Cortex of kidney (tissue), 1 donor: ENCODE measurements around the gene SDCBP2.
"Not testable (repeated sequence)": the region's sequence is repeated elsewhere in the genome, so short reads cannot be mapped to it uniquely, and the experiment has no call there.

Experiments used
- DNase-seq: peaks from one replicate; lab custom pipeline; 2025; lab: John Stamatoyannopoulos, UW

Gene SDCBP2

DNA sequence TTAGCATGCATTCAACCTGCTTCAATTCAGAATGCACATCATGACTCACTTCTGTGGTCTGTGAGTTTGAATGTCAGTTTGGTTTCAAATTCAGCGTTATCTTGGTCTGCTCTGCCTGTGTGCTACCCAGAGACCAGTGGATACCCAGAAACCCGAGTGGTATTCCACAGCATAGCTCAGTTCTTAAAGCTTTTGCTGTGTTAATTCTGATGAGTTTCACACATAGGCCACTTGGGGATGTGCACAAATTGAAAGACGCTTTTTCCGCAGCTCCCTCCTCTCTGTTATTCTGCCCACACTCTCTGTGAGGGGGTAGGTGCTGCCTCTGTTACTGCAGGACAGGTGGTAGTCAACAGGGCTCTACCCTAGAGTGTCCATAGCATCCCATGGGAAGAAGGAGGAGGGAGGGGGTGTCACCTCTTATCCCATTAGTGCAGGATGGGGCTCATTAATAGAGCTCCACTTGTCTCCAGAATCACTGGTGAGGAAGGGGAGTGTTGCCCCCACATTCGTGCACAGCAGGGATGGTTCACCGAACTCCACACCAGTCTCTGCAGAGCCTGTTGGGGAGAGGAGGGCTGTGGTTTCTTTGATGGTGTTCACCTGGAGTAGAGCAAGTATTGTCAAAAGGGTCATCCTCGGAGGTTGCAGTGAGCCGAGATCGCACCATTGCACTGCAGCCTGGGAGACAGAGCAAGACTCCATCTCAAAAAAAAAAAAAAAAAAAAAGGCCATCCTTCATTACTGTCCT lies 29.2 kb upstream of the SDCBP2 start:
- no peak for DNase-seq

DNA sequence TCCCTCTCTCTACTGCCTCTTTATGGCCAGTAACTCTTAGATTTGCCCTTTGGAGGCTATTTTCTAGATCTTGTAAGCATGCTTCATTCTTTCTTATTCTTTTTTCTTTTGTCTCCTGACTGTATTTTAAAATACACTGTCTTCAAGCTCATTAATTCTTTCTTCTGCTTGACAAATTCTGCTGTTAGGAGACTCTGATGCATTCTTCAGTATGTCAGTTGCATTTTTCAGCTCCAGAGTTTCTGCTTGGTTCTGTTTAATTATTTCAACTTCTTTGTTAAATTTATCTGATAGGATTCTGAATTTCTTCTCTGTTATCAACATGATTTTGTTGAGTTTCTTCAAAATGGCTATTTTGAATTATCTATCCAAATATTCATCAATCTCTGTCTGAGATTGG lies 25.0 kb upstream of the SDCBP2 start:
- DNase-seq, result no peak

DNA sequence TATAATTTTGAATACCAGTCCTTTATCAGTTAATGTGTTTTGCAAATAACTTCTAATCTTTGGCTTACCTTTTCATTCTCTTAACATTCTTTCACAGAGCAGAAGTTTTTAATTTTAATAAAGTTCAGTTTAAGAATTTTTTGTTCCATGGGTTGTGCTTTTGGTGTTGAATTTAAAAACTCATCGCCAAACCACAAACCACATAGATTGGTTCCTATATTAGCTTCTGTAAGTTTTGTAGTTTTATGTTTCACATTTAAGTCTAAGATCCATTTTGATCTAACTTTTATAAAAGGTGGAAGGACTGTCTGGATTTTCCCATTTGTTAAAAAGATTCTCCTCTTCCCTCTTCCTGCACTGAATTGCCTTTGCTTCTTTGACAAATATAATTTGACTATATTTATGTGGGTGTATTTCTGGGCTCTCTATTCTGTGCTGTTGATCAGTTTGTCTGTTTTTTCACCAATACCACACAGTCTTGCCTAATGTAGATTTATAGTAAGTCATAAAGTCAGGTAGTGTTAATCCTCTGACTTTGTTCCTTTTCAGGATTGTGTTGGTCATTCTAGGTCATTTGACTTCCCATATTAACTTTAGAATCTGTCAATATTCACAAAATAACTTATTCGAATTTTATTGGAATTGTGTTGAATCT lies 17.5 kb upstream of the SDCBP2 start:
- no peak for DNase-seq

DNA sequence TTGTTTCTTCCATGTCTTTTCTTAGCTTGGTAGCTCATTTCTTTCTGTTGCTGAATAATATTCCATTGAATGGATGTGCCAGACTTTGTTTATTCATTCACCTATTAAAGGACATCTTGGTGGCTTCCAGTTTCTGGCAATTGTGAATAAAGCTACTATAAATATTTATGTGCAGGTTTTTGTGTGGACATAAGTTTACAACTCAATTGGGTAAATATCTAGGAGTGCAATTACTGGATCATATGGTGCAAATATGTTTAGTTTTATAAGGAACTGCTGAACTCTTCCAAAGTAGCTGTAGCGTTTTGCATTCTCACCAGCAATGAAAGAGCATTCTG lies 16.8 kb upstream of the SDCBP2 start:
- DNase-seq, result no peak

DNA sequence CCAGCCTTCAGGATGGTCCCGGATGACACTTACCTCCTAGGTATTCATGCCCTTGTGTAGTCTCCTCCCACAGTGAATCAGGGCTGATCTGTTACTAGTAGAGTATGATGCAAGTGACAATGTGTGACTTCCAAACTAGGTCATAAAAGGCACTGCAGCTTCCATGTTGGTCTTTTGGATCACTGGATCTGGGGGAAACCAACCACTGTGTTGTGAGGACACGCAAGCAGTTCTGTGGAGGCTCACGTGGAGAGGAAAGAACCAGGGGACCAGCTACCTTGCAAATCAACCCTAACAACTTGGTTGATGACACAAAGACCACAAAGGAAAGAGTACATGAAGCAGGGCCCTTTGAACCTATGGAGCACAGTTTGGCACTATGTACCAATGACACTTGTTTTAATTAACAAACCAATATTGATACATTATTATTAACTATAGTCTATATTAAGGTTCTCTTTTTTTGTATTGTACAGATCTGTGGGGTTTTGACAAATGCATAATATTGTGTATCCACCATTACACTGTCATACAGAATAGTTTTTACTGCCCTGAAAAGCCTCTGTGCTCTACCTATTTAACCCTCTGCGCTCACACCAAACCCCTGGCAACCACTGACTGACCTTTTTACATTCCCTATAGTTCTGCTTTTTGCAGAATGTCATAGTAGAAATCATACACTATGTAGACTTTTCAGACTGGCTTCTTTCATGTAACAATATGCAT lies 16.3 kb upstream of the SDCBP2 start:
- no peak for DNase-seq

DNA sequence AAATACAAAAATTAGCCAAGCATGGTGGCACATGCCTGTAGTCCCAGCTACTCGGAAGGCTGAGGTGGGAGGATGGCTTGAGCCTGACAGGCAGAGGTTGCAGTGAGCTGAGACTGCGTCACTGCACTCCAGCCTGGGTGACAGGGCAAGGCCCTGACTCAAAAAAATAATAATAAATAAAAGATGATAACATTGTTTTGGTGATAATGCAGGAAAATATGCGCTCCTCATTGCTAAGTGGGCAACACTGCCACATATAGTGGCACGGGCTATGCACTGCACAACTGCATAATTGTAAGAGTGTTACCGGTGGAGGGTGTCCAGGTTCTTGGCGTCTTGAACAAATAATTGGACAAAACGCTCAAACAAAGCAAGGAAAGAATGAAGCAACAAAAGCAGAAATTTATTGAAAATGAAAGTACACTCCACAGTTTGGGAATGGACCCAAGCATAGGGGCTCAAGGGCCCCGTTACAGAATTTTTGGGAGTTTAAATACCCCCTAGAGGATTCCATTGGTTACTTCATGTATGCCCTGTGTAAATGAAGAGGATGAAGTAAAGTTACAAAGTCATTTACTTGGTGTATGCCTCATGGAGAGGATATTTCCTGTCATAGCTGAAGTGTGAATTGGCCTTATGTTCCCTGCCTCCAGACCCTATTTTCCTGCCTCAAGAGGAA lies 14.6 kb upstream of the SDCBP2 start:
- DNase-seq, result not testable (repeated sequence)

DNA sequence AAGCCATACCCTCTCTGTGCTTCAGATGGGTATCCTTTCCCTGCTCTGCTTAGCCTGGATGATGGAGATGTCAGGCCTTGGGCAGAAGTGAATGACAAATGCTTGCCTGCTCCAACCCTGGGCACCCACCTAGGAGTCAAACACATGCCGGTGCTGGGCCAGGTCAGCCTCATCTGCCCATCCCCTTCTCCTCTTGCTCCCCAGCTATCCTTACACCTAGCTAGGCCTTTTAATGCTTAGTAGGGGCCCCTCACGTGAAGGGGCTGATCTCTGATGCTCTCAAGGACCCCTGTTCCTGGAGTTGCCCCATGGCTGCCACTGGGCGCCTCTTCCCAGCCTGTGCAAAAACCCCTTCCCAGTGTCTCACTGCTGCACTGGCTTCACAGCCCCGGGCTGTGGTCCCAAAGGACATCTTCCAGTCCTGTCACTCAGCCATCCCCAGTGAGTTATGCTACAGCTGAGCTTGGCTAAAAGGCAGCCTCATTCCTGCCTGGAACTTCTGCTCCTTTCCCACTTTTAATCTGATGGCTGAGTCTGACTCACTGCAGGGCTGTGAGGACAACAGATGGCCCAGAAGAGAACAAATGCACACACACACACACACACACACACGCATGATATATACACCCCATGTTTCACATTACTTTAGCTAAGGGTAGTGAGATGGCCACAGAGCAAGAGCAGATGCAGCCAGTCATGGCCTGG lies 12.8 kb upstream of the SDCBP2 start:
- no peak for DNase-seq

DNA sequence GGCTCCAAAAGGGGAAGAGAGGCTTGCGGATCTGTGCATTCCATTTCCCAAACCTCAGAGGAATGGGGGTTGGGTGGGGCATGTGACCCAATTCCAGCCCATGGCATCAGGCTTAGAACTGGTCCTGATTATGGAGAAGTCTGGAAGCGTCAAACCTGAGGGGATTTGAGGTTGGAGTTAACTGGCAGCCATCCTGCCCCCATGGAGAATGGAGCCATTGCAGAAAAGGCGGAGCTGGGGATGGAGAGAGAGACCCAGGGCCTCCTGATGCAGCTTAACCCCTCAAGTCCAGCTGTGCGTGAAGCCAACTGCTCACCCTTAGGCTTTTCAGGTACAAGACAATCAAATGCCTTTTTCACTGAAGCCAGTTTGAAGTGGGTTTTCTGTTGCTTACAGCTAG lies 9.9 kb upstream of the SDCBP2 start:
- no peak for DNase-seq

DNA sequence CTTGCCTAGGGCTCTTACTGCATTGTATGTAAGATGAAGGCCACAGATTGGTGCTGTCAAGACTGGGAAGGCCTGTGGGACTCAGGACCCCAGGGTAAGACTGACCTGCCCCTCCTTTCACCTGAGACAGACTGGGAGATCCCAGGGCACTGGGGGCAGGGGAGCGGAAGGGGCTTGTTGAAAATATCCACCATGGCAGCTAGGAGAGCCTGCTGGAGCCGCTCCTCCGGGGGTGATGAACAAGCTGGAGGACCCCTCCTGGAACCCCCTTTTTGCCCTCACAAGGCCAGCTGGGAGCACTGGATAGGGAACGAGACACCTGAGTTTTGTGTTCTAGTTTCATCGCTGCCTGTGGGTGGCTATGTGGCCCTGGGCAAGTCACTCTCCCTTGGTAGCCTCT lies 9.2 kb upstream of the SDCBP2 start:
- no peak for DNase-seq

DNA sequence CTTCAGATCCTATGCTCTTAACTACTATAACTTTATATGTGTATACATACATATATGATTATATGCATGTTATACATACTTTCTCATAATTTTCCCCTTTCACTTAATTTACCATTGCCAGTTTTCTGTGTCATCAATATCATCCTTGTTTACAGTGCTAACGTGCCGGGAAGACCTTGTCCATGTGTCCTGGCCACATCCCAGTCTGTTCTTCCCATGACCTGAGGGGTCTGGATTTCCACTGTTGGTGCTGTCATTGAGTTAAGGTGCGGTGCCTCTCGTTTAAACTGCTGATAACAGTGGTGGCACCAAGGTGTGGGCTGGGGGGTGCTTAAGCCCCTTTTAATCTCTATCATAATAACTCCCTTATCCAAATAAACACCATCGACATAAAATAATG lies 8.5 kb upstream of the SDCBP2 start:
- DNase-seq, result no peak

DNA sequence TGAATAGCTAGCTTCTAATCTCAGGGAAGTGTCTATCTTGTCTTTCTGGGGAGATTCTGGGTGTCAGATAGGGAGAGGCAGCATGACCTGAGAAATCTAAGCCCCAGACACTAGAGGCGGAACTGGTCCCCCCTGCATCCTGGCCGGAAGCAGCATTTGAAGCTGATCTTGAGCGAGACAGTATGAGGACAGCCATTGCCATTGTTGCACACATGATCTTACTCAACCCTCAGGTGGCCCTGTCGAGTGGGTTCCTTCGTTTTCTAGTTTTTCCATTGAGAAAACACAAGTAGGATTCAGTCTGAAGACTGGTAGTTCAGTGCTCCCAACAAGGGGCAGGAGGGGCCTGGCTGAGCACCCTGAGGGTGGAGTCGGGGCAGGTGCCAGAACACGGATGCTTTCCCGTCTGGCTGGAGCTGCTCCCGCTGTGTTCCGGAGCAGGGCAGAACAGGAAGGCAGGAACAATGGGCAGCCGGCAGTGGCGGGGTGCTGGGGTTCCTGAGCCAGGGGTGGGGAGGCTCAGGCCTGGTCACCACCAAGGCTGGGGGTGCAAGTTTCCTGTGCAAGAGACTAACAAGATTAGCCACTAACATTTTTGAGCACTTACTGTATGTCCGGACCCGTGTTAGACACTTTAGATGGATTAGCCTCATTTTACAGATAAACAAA lies 7.9 kb upstream of the SDCBP2 start:
- no peak for DNase-seq

DNA sequence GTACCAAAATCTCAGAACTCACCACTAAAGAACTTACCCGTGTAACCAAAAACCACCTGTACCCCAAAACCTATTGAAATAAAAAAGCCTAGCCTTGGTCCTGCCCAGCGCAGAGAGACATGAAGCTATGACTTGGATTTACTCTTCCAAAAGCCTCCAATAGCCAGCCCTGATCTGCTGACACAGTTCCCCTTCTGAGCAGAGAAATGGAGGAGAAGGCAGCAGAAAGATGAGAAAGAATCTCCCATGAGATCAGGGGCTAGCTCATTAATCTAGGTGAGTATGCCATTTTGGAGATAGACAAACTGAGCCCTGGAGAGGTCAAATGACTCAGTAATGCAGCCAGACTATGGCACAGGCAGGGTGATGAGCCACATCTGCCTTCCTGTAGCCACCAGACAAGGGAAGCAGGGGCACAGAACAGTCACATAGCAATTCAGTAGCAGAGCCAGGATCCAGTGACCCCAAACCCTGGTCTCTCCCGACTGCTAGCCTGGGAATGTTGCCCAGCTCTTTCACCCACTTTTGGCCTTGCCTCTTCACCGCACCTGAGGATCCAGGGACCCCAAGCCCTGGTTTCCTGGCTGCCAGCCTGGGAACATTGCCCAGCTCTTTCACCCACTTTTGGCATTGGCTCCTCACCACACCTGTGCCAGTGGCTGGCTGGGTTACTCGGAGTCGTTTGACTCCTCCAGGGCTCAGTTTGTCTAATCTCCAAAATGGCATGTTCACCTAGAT lies 7.2 kb upstream of the SDCBP2 start:
- no peak for DNase-seq

DNA sequence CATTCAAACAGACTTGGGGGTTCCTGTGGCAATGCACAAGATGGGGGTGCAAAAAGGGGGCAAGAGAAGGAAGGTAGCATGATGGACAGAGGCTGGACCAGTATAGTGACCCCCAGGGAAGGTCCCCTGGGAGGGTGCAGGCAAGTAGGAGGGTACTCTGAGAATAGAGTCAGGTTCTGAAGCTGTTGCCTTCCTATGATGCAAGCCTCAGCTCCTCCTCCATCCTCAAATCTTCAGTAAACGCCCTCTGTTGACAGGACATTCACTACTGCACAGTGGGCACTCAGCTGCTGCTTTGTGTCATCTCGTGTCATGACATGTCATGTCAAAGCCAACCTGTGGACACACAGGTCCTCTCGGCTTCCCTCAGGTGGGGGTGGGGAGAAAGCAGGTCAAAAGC lies 5.8 kb upstream of the SDCBP2 start:
- DNase-seq, result no peak

DNA sequence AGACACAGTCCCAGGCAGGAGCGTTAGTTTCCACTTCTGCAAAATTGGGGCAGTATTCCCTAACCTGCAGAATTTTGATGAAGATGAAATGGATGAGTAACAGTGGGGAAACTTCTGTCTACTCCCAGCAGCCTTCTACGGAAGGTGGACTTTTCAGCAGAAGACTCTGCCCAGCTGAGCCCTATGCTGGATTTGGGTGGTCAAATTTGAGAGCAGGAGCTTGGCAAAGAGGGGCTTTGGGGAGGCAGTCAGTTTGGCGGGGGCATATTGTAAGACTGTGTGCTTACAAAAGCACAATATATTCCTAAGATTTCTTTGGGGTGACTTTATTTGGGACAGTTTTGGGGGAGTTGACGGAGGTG lies 5.4 kb upstream of the SDCBP2 start:
- no peak for DNase-seq

DNA sequence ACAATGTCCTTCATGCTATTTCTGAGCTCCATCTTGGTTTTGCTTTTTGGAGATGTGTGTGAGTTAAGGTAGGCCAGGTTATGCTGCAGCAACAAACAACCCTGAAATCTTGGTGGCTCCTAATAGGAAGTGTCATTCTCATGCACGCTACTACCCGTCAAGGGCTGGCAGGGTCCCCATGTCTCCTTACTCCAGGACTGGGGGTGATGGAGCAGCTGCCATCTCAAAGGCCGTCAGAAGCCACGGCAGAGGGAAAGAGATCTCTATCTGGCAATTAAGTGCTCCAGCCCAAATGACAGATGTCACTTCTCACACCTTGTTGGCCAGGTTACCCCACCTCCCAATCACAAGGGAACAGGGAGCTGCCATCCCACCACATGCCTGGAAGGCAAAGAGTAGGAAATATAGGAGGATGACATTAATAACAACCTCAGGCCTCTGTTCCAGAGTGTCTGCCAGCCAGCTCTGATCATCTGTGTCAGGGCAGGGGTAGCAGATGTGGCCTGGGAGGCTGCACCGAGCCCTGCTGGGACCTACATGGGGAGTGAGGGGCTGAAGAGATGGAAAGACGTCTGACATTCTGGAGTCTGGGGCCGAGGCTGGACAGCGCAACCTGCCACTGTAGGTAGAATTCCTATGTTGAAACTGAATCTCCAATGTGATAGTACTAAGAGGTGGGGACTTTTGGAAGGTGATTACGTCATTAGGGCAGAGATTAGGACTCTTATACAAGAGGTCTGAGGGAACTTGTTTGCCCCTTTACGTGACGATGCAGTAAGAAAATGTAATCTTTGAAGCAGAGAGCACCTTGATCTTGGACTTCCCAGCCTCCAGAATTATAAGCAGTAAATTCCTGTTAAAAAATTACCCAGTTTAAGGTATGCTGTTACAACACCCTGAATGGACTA lies 4.8 kb upstream of the SDCBP2 start:
- DNase-seq, result no peak

DNA sequence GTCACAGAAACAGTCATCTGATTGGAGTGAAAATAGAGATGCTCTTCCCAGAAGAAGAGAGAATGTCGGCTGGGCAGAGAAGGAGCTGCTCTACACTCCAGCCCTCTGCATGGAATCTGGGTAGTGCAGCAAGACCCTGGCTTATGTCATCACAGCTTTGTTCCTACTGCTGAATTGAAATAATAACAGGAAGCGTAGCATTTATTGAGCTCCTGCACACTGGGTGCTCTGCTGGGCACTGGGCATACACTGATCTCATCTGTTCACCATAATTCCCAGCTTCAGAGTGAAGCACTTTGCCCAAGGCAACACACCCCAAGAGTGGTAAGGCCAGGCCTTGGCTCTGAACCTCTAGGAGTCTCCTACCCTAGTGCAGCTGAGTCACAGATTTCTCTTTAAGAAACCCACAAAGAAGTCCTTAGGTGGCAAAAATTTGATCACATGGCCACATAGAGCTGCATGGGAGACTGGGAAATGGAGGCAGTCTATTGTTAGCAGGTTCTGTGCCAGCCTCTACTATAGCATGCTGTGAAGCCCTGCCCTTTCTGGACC lies 3.9 kb upstream of the SDCBP2 start:
- no peak for DNase-seq

DNA sequence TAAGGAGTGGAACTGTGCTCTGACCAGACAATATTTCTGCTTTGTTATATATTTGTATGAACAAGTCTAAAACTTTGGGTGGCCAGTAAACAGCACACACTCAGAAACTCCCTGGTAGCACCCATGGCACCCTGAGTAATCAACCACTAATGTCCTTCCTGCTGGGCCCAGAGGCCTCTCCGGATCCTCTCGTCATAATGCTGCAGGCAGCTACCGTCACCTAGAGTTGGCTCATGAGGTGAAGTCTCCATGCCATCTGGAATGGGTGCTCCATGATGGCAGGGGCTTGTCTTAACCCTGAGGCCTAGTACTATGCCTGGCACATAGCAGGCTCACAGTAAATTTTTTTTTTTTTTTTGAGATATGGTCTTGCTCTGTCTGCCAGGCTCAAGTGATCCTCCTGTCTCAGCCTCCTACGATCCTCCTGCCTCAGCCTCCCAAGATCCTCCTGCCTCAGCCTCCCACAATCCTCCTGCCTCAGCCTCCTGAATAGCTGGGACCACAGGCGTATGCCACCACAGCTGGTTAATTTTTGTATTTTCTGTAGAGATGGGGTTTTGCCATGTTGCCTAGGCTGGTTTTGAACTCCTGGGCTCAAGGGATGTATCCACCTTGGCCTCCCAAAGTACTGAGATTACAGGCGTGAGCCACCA lies 3.0 kb upstream of the SDCBP2 start:
- DNase-seq, result no peak

DNA sequence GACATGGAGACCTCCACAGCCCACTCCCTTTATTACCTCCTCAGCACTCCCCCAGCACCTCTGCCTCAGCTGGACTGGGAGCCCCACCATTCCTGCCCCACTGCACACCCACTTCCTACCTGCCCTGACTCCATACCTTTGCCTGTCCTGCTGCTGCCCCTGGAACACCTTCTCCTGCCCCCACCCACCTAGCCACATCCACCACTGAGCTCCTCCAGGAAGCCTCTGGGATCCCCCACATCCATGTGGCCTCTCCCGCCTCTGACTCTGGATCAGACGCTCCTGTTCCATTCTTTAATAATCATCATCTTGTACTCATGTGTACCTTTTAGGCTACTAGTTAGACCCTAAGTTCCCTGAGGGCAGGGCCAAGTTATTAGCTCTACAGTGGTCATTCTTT lies 2.2 kb upstream of the SDCBP2 start:
- no peak for DNase-seq
